HG03378 (cell line): ENCODE measurements around the gene CD302.
"Not testable (repeated sequence)": the region's sequence is repeated elsewhere in the genome, so short reads cannot be mapped to it uniquely, and the experiment has no call there.

Experiments used
- ATAC-seq: cut with Tn5 transposase; IDR thresholded peaks from one replicate; pipeline ENCODE4 v1.9.1; 2021; ENCODE audit warnings: mild to moderate bottlenecking, moderate library complexity; ENCODE audit not compliant: unreplicated experiment

The CD302 gene, protein sequence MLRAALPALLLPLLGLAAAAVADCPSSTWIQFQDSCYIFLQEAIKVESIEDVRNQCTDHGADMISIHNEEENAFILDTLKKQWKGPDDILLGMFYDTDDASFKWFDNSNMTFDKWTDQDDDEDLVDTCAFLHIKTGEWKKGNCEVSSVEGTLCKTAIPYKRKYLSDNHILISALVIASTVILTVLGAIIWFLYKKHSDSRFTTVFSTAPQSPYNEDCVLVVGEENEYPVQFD

DNA sequence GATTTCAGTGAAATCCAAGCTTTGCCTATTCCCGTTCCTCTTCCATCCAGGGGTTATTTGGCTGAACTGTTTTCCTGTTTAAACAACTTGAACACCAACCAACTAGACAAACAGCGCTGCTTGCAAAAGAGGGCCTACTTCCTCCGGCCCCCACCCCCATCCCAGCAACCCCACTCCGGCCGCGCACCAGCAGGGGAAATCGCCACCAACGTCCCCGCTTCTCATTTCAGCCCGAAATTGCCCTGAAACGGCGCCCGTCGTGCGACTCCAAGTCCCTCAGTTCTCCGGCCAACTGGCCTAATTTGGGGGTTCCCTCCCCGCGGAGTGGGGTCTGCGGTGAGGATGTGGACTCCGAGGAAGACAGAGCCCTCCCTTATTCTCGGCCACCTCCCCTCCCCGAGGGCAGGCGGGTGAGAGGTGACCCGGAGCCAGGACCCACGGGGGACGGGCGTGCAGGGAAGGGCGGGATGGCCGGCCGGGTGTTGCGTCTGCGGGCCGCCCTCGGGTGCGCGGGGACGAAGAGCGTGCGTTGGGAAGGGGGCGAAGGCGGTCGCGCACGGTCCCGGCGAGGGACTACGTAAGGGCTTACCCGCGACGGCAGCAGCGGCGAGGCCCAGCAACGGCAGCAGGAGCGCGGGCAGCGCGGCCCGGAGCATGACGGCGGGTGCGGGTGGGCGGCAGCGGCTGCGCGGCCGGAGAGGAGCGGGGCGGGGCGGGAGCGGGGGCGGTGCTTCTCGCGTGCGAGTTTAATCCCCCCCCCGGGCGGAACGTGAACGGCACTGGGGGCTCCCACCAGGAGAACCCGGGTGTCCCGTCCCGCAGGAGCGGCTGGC, at the start of gene CD302:
TSS of gene CD302 (minus strand) at position 666 of the 833 bp plus-strand sequence. CDS start at position 656, 10 bp downstream.
- peak; percentile 47 for ATAC-seq

DNA sequence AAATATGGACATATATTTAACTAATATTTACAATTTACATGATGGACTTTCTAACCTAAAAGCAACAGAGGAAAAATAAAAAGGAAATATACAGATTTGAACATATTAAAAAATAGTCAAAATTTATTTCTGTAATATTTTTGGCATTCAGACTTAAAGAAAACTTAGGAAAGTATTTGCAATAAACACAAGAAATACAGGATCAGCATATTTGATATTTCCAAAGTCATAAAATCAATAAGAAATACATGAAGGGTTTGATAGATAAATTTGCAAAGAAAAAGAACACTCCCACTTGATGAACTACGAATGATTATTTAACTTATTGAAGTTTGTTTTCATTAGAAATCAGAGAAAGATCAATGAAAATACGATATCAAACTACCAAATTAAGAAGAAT, 48.6 kb upstream of the CD302 start:
- ATAC-seq, result no peak

DNA sequence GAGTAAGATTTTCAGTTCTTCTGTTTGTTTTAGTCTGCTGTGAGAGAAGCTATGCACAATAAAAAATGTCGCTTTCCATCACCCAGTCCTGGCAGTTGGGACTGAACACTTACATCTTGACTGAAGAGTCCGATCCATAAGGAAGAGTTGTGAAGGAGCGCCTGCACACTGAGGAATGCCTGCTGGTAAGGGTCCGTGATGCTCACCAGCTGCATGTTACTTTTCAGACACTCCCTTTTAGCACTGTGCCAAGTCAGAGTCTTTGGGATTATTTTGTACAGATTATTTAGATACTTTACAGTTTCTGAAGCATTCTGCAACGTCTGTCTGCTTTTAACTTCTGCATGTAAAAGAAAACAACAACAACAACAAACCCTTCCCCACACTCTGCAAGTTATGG, 42.6 kb upstream of the CD302 start:
- ATAC-seq, result no peak

DNA sequence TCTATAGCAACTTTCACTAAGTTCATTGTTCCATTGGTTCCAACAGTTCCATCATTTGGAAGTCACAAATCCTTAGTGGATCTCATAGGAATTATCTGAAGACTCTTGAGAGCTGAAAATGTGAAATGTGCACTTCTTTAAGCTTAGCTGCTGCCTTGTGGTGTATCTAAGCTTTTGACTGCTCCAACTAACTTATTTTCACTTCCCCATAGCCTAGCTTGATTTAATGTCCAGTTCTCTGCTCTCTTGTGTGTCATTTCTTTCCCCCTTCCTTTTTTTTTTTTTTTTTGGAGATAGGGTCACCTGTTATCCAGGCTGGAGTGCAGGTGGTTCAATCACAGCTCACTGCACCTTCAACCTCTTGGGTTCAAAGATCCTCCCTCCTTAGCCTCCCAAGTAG, 34.9 kb upstream of the CD302 start:
- no peak for ATAC-seq

DNA sequence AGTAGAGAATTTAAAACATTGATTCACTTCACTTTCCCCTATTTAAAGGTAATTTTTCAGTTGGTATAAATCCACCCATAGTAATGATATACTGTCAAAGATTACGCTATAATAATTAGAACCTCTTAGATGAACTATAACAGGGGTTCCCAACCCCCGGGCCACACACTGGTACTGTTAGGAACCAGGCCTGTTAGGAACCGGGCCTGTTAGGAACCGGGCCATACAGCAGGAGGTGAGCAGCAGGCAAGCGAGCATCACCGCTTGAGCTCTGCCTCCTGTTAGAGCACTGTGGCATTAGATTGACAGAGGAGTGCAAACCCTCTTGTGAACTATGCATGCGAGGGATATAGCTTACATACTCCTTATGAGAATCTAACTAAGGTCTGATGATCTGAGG, 34.0 kb upstream of the CD302 start:
- ATAC-seq, result no peak

DNA sequence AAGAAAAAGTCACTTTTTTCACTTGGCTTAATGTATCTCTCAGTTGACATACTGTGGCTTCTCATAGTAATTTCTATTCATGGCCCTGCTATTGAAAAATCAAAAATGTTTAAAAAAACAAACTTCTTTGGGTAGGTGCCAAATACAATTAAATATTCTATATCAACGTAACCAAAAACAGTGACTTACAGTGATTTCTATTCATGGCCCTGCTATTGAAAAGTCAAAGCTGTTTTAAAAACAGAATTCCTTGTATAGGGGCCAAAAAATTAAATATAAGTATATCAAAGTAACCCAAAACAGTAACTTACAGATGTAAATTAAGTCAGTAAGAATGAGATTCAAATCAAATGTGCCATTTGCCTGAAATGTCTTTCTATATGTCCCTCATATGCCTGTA, 31.4 kb upstream of the CD302 start:
- no peak for ATAC-seq

DNA sequence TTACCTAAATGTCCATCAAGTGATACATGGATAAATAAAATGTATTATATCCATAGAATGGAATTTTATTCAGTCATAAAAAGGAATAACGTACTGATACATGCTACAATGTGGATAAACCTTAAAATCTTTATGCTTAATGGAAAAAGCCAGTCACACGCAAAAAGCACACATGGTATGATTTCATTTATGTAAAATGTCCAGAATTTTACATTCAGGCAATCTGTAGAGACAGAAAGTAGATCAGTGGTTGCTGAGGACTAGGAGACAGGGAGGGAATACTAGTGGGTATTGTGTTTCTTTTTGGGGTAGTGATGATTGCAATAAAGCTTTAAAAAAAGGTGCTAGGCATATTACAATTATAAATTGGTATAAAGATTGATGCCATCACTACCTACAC, 30.7 kb upstream of the CD302 start:
- no peak for ATAC-seq

DNA sequence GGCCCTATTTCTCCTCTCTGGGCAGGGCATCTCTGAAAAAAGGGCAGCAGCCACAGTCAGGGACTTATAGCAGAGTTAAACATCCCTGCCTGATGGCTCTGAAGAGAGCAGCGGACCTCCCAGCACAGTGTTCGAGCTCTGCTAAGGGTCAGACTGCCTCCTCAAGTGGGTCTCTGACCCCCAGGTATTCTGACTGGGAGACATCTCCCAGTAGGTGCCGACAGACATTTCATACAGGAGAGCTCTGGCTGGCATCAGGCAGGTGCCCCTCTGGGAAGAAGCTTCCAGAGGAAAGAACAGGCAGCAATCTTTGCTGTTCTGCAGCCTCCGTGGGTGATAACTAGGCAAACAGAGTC, 24.4 kb upstream of the CD302 start:
- not testable (repeated sequence) for ATAC-seq

DNA sequence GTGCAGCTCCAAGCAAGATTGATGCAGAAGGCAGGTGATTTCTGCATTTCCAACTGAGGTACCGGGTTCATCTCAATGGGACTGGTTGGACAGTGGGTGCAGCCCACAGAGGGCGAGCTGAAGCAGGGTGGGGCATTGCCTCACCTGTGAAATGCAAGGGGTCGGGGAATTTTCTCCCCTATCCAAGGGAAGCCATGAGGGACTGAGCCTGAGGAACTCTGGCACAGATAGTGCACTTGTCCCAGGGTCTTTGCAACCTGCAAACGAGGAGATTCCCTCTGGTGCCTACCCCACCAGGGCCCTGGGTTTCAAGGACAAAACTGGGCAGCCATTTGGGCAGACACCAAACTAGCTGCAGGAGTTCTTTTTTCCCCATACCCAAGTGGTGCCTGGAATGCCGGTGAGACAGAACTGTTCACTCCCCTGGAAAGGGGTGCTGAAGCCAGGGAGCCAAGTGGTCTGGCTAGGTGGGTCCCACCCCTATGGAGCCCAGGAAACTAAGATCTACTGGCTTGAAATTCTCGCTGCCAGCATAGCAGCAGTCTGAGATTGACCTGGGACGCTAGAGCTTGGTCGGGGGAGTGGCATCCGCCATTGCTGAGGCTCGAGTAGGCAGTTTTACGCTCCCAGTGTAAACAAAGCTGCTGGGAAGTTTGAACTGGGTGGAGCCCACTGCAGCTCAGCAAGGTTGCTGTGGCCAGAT, 23.9 kb upstream of the CD302 start:
- ATAC-seq, result not testable (repeated sequence)

DNA sequence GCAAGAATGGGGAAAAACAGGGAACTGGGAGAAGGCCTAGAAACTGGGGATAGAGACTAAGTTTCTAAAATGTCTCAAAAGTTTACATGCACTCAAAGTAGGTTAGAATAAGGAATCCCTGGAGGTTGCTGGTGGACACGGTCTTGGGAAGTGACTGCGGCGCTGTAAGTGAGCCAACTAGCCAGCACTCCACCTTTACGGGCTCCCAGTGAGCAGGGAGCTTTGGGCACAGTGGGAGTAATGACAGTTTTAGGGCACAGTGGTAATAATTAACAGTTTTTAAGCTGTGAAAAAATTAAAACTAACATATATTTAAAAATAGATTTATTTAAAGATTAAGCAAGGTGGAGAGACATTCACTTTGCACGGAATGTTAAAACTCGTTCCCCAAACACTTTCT, 20.9 kb upstream of the CD302 start:
- no peak for ATAC-seq

DNA sequence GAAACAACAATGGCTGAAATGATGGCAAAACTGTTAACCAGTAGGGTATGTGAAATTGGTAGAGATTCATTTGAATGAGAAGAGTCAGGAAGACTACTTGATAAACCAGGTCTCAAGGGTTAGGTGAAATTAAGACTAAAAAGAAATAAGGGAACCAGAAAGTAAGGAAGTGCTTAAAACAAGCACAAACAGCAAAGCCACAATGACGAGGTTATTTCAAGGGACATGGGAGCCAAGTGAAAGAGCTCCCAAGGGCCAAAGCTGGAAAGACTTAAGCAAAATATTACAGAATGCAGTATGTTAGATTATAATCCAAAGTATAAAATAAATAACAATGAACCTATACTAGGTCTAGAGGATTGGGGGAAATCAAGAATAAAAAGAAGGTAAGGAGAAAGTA, 19.3 kb upstream of the CD302 start:
- ATAC-seq, result no peak

DNA sequence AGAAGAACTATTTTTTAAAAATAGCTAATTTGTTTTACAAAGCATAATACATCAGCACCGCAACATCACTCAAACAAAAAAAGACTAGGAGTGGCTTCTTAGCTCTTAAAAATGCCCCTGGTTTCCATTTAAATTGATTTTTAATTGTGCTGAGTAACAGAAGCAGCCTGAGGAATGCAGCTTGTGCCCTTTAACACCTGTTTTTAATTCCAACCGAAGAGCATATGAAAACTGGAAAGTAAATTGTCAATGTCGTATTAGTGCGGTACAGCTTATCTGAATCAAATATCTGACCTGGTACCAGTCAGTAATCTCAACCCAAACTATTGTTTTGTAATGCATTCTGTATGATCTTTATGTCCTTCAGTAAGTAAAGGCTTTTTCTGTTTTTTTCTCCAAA, 13.2 kb upstream of the CD302 start:
- no peak for ATAC-seq

DNA sequence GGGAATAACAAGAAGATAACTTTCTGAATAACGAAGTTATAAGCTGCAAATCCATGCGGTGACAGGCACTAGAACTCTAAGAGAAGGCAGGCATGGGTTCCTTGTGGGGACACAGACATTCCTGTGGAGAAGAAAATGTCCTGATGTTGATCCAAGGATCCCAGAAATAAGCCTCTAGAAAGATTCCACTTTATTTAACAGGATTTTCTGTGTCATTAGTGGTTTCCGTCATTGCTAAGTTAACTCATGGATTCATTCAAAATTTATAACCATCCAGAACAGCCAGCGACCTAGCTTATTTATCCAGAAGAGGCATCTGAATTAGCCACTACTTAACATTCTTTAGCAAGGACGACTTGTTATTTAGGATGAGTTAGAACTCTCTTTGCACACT, 10.0 kb upstream of the CD302 start:
- ATAC-seq, result no peak

DNA sequence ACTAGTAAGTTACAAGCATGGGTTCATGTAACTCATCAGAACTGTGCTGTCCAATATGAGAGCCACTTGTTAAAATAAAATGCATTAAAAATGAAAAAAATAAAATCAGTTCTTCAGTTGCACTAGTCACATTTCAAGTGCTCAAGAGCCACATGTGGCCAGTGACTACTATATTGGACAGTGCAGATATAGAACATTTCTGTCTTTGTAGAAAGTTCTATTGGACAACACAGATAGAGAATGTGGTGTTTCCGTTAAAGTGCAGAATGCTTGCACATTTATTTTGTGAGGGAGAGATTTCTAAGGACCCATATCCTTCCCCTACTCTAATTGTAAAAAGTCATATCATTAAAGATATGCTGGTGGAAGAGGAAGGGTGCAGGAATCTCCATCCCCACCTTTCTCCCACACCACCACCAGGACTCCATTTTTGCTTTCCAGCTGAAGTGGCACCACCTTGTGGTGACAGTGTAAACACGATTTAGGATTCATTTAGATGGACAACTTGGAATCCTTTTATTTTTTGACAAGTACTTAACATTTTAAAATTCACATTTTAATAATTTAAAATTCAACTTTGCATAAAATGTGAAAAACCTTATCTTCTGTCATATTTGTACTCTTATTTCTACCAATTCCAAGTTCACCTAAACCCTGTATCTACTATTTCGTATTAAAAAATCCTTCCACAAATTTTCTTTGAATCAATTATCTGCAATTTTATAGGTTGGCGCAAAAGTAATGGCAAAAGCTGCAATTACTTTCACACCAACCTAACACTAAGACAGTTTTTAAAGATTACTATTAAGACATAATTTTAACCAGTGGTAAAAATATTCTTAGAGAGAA, 9.4 kb upstream of the CD302 start:
- no peak for ATAC-seq

DNA sequence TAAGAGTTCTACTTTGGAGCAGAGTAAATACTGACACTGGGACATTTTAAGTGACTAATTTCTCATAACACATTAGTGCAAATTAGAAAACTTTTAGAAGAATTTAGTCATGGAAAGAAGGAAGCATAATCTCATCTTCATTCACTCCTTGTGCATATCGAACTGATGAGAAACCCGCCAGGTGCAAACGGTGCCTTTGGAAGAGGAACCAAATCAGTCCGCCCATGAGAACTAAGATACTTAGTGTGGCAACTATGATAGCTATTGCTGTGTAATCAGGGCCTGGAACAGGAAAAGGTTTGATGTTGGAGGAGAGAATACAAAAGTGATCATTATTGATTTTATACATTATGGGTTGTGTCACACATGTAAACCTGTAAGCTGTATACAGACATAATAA, 6.9 kb upstream of the CD302 start:
- ATAC-seq, result no peak

DNA sequence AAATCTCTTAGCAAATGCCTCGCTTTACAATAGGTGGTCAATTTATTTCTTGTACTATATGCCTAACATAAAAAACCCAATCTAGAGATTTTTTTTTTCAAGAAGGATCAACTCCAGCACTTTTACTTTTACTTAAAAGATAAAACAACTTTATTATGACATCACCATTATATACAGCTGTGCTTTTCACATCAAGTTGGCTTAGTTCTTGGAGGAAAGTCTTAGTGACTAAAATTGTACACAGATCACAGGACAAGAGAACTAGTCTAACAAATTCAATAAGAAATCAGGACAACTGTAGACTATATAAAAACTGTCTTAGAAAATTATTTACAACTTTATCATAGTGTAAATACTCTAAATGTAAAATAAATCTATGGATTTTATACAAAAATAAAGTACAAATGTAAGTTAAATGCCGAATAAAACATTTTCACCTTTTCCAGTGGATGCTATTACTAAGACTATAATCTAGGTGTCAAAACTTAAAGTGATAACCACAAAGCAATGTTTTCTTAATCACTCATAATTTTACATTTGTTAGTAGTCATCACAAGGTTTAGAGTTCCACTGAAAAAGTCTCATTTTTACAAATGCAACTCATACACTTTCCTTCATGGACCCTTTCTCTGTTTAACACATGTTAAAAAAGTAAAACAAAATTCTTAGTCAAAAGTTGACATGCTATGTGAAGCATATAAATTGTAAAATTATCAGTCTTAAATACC, 5.4 kb upstream of the CD302 start:
- ATAC-seq, result no peak

DNA sequence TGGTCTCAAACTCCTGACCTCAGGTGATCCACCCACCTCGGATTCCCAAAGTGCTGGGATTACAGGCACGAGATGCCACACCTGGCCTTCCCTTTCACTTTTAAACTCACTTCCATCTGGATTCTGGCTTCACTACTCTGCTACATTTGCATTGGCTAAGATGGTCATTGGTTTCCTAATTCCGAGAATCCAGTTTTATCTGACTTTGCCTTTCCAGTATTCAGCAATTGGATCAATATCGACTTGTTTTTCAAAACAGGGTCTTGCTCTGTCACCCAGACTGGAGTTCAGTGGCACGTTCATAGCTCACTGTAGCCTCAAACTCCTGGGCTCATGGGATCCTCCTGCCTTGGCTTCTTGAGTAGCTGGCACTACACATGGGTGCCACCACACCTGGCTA, 4.7 kb upstream of the CD302 start:
- no peak for ATAC-seq

DNA sequence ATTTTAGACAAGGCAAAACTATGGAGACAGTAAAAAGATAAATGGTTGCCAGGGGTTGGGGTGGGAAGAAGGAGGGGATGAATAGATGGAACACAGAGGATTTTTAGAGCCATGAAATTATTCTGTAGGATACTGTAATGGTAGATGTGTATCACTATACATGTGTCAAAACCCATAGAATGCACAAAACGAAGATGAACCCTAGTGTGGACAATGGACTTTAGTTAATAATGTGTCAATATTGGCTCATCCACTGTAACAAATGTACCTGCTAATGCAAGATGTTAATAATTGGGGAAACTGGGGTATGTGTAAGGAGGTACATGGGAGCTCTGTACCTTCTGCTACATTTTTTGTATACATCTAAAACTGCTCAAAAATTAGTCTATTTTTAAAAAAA, 1.8 kb upstream of the CD302 start:
- no peak for ATAC-seq

DNA sequence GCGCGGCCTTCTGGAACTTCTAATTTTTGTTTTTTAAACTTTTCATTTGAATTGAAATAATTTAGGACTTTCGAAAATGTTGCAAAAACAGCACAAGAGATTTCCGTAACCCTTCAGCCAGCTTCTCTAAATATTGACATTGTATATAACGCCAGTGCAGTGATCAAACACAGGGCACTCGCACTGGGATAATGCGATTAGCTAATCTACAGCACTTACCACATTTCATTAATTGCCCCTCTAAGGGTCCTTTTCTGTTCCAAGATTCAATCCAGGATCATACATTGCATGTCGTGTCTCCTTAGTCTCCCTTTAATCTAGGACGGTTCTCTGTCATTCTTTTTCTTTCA, 343 bp upstream of the CD302 start:
- peak; percentile 28 for ATAC-seq

DNA sequence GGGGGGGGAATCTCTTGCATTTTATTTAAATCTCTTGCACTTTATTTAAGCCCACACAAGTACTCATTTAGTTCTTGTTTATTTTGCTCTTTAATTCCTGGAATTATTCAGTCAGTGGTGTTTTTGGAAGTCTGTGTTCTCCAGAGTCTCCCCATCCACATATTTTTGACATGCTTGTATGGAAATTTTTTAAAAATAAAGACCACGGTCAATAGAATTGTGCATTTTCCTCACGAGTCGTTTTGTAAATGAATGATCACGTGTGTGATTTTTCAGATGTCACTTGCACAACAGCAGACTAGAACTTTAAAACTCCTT, 824 bp downstream of the CD302 start:
- no peak for ATAC-seq
